A549 (cell line): ENCODE data around the gene NDUFA12. TPM values are rescaled to one million over a fixed set of nuclear protein-coding genes. Genes with fewer than 3 reads are reported as not detected.
A peak's percentile ranks its signal among the peaks of the same experiment; 100 is the strongest.
"Not testable (repeated sequence)": the region's sequence is repeated elsewhere in the genome, so short reads cannot be mapped to it uniquely, and the experiment has no call there.

ENCODE experiments used
- ATAC-seq, 2 experiments: fragments of 200-7000 bp in 1 of 2; fragments of >200 bp in 1 of 2; cut with Nextera tagmentation in 1 of 2; cut with Tn5 transposase in 1 of 2; 3 replicates each; pipeline versions ENCODE4 v1.8.0 to v1.9.1; 2018 to 2020; ENCODE audit warnings: mild to moderate bottlenecking in 1 of 2, moderate library complexity in 1 of 2
- CTCF ChIA-PET: fragments of 300-600 bp; sonication (Branson Sonifier 250); formaldehyde crosslinking; extraction: SDS; loops from one replicate; lab custom pipeline; 2021; ENCODE audit warnings: antibody characterized with exemption, inconsistent platforms; lab: Yijun Ruan, JAX
- POLR2A ChIA-PET: fragments of 350-600 bp; formaldehyde crosslinking; extraction: SDS; loops from one replicate; lab custom pipeline; 2021; ENCODE audit warnings: antibody characterized with exemption, inconsistent platforms; lab: Yijun Ruan, JAX
- DNase-seq, 2 experiments: peaks; one replicate each; pipeline versions ENCODE4 v3.0.0 to v3.0.0-alpha.2; 2011 to 2016; ENCODE audit warnings: low read depth in 1 of 2, low spot score in 1 of 2
- FAIRE-seq: peaks from 2 replicates; lab custom pipeline; 2011; peaks lifted over from hg19 to GRCh38; lab: Jason Lieb, UNC
- H3K27ac ChIP-seq, 2 experiments: fragments of >200 bp; sonication (Bioruptor Twin); formaldehyde crosslinking; 3 replicates each; pipeline ENCODE4 v1.5.1; 2016 to 2017
- H3K4me1 ChIP-seq: fragments of >200 bp; sonication (Bioruptor Twin); formaldehyde crosslinking; 3 replicates; pipeline ENCODE4 v1.6.1; 2016
- H3K4me2 ChIP-seq: fragments of >200 bp; sonication (Bioruptor Twin); formaldehyde crosslinking; 3 replicates; pipeline ENCODE4 v1.6.1; 2016
- H3K4me3 ChIP-seq: fragments of >200 bp; sonication (Bioruptor Twin); formaldehyde crosslinking; 3 replicates; pipeline ENCODE4 v1.5.1; 2016
- H3K9me3 ChIP-seq: fragments of >200 bp; sonication (Bioruptor Twin); formaldehyde crosslinking; 3 replicates; pipeline ENCODE4 v1.6.1; 2016
- CBX8 ChIP-seq: fragments of 200-600 bp; sonication (generic); IDR thresholded peaks from 2 replicates; pipeline ENCODE4 v1.6.1; 2016
- EHF ChIP-seq: fragments of 250-450 bp; sonication (Bioruptor Pico); IDR thresholded peaks from 2 replicates; pipeline ENCODE4 v1.5.0; 2020; ENCODE audit warnings: mild to moderate bottlenecking
- EHMT2 ChIP-seq: fragments of 200-600 bp; sonication (generic); IDR thresholded peaks from 2 replicates; pipeline ENCODE4 v1.6.1; 2016; ENCODE audit warnings: antibody characterized with exemption, low read depth, mild to moderate bottlenecking, moderate library complexity
- EP300 ChIP-seq, 2 experiments: fragments of >200 bp; sonication (Bioruptor Twin); formaldehyde crosslinking; IDR thresholded peaks; 2 replicates in 1 of 2; 3 replicates in 1 of 2; pipeline ENCODE4 v1.6.1; 2016 to 2017
- FOSB ChIP-seq: fragments of 250-450 bp; sonication (Bioruptor Pico); IDR thresholded peaks from 2 replicates; pipeline ENCODE4 v1.5.0; 2020; ENCODE audit warnings: mild to moderate bottlenecking, moderate library complexity
- FOSL2 ChIP-seq, 2 experiments: fragments of 450-650 bp in 1 of 2; fragments of >200 bp in 1 of 2; sonication (Bioruptor Twin) in 1 of 2; formaldehyde crosslinking; IDR thresholded peaks; 2 replicates each; pipeline versions ENCODE4 v1.5.0 to v1.6.1; 2016 to 2020; ENCODE audit warnings: mild to moderate bottlenecking in 1 of 2, moderate library complexity in 1 of 2
- HEYL ChIP-seq: fragments of 250-450 bp; sonication (Bioruptor Pico); IDR thresholded peaks from 2 replicates; pipeline ENCODE4 v1.8.0; 2021; ENCODE audit warnings: mild to moderate bottlenecking, moderate library complexity
- MAZ ChIP-seq: fragments of 150-350 bp; IDR thresholded peaks from 2 replicates; pipeline ENCODE4 v1.6.1; 2014; ENCODE audit warnings: antibody characterized with exemption, low read depth, low read length, borderline replicate concordance
- POLR2AphosphoS2 ChIP-seq: conservative IDR thresholded peaks from 2 replicates; pipeline ENCODE4 v1.6.1; 2012; ENCODE audit warnings: low read length, improper control_type of control experiment, inconsistent platforms
- RAD21 ChIP-seq, 2 experiments: fragments of >200 bp in 1 of 2; sonication (Bioruptor Twin) in 1 of 2; formaldehyde crosslinking in 1 of 2; IDR thresholded peaks in 1 of 2; conservative IDR thresholded peaks in 1 of 2; 2 replicates in 1 of 2; 3 replicates in 1 of 2; pipeline ENCODE4 v1.6.1; 2012 to 2018; ENCODE audit warnings: inconsistent platforms in 1 of 2
- RARB ChIP-seq: fragments of 250-450 bp; sonication (Bioruptor Pico); IDR thresholded peaks from 2 replicates; pipeline ENCODE4 v1.8.0; 2021; ENCODE audit warnings: mild to moderate bottlenecking, moderate library complexity
- RNF2 ChIP-seq: fragments of 200-600 bp; sonication (generic); IDR thresholded peaks from 2 replicates; pipeline ENCODE4 v1.6.1; 2016; ENCODE audit warnings: low read depth, mild to moderate bottlenecking, antibody characterized with exemption, moderate library complexity, borderline replicate concordance
- TFCP2L1 ChIP-seq: fragments of 250-450 bp; sonication (Bioruptor Pico); IDR thresholded peaks from 2 replicates; pipeline ENCODE4 v1.5.0; 2021; ENCODE audit warnings: mild to moderate bottlenecking
- TP53 ChIP-seq: fragments of 250-450 bp; sonication (Bioruptor Pico); IDR thresholded peaks from 2 replicates; pipeline ENCODE4 v1.5.0; 2021; ENCODE audit warnings: mild to moderate bottlenecking, moderate library complexity
- WGBS: methylation state at CpG from one replicate; pipeline ENCODE4 v1.1.6; 2017; ENCODE audit errors: missing lambda C conversion rate; 5-methylcytosine and 5-hydroxymethylcytosine counted together
- polyA plus RNA-seq, 4 experiments: library from polyadenylated mRNA; depleted of rRNA in 3 of 4; stranded (reverse); fragments of >200 nt; fragmentation: RNase III in 1 of 4; extraction: RNeasy Plus Mini Kit Qiagen cat#74134 plus additional on column Dnase treatment in 1 of 4; gene quantifications; 2 replicates in 3 of 4; 3 replicates in 1 of 4; pipeline ENCODE4 v1.2.3, GENCODE V29; 2011 to 2017
- TF ChIP-seq, protein P1 (sequence below): fragments of 250-450 bp; sonication (Bioruptor Pico); IDR thresholded peaks from 2 replicates; pipeline ENCODE4 v1.5.0; 2021; ENCODE audit warnings: mild to moderate bottlenecking, moderate library complexity, borderline replicate concordance
- TF ChIP-seq, protein P2 (sequence below): IDR thresholded peaks from 2 replicates; pipeline ENCODE4 v1.6.1; 2012; ENCODE audit warnings: low read depth, borderline replicate concordance
- TF ChIP-seq, protein P3 (sequence below): IDR thresholded peaks from 2 replicates; pipeline ENCODE4 v1.6.1; 2012
- TF ChIP-seq, protein P4 (sequence below): fragments of 450-650 bp; IDR thresholded peaks from 2 replicates; pipeline ENCODE4 v1.6.1; 2014; ENCODE audit warnings: antibody characterized with exemption
- TF ChIP-seq, protein P5 (sequence below): IDR thresholded peaks from 2 replicates; pipeline ENCODE4 v1.6.1; 2012

NDUFA12 gene
- polyA plus RNA-seq, 2 of the 4 experiments (the other 2 are of a cell fraction) = 207 to 257 TPM

DNA sequence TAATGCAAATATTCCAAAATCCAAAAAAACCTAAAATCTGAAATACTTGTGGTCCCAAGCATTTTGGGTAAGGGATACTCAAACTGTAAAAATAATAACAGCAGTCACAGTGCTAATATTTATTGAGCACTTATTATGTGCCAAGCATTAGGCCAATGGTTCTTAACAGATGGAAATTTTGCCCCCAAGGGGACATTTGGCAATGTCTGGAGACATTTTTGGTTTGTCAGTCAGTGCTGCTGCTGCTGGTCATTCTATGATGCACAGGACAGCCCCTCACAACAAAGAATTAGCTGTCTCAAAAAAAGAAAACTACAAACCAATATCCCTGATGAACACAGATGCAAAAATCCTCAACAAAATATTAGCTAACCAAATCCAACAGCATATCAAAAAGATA, 5.8 kb downstream of the NDUFA12 start (continued):
- TF ChIP-seq, protein P1, sequence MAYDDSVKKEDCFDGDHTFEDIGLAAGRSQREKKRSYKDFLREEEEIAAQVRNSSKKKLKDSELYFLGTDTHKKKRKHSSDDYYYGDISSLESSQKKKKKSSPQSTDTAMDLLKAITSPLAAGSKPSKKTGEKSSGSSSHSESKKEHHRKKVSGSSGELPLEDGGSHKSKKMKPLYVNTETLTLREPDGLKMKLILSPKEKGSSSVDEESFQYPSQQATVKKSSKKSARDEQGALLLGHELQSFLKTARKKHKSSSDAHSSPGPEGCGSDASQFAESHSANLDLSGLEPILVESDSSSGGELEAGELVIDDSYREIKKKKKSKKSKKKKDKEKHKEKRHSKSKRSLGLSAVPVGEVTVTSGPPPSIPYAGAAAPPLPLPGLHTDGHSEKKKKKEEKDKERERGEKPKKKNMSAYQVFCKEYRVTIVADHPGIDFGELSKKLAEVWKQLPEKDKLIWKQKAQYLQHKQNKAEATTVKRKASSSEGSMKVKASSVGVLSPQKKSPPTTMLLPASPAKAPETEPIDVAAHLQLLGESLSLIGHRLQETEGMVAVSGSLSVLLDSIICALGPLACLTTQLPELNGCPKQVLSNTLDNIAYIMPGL (CRISPR knock-in tag) = no peak
- TF ChIP-seq MAZ (no peak), HEYL (CRISPR knock-in tag) (no peak), POLR2AphosphoS2 (no peak), TP53 (no peak), FOSL2 (IDR thresholded peaks at IDR 0.05) (no peak), FOSL2 (CRISPR knock-in tag; IDR thresholded peaks at IDR 0.05) (no peak)
- TF ChIP-seq, protein P2, sequence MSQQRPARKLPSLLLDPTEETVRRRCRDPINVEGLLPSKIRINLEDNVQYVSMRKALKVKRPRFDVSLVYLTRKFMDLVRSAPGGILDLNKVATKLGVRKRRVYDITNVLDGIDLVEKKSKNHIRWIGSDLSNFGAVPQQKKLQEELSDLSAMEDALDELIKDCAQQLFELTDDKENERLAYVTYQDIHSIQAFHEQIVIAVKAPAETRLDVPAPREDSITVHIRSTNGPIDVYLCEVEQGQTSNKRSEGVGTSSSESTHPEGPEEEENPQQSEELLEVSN = no peak

DNA sequence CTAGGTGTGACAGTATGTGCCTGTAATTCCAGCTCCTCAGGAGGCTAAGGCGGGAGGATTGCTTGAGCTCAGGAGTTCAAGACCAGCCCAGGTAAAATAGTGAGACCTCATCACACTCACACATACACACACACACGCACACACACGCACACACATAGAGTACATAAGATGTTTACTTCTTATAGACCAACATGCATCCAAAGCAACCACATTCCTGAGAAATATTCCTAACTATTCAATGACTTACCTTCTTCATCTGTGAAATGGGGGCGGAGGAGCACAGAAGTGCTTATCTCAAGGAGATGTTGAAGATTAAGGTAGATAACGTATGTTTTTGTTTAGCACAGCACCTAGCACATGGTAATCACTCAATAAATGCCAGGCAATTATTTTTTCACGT, 6.4 kb downstream of the NDUFA12 start:
- no peaks in the 10 kb centered on the region for H3K9me3 ChIP-seq
- TF ChIP-seq CBX8 (no peak), TP53 (no peak), RNF2 (no peak), FOSB (no peak), RARB (no peak), TFCP2L1 (CRISPR knock-in tag) (no peak), RAD21 (conservative IDR thresholded peaks at IDR 0.05 in 1 of 2, IDR thresholded peaks at IDR 0.05 in 1 of 2) (no peak), EP300 (IDR thresholded peaks at IDR 0.05) (no peak), HEYL (CRISPR knock-in tag) (no peak), EHMT2 (no peak), EHF (CRISPR knock-in tag) (no peak)
- TF ChIP-seq, protein P3, sequence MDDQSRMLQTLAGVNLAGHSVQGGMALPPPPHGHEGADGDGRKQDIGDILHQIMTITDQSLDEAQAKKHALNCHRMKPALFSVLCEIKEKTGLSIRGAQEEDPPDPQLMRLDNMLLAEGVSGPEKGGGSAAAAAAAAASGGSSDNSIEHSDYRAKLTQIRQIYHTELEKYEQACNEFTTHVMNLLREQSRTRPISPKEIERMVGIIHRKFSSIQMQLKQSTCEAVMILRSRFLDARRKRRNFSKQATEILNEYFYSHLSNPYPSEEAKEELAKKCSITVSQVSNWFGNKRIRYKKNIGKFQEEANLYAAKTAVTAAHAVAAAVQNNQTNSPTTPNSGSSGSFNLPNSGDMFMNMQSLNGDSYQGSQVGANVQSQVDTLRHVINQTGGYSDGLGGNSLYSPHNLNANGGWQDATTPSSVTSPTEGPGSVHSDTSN = no peak
- TF ChIP-seq, protein P4, sequence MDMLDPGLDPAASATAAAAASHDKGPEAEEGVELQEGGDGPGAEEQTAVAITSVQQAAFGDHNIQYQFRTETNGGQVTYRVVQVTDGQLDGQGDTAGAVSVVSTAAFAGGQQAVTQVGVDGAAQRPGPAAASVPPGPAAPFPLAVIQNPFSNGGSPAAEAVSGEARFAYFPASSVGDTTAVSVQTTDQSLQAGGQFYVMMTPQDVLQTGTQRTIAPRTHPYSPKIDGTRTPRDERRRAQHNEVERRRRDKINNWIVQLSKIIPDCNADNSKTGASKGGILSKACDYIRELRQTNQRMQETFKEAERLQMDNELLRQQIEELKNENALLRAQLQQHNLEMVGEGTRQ = no peak
- ChIA-PET CTCF (no interaction called here), POLR2A (no interaction called here)
- no peak overlapping the region for H3K4me2 ChIP-seq
- no peak overlapping the region for H3K4me3 ChIP-seq
- no peak for ATAC-seq
- 90% methylated on average over 6 of the region's 6 CpGs for WGBS
- H3K4me1 ChIP-seq = peaks cover 11% of the 10 kb centered on the region
- no peak for FAIRE-seq
- H3K27ac ChIP-seq = no peak overlapping the region
- no peak for DNase-seq

DNA sequence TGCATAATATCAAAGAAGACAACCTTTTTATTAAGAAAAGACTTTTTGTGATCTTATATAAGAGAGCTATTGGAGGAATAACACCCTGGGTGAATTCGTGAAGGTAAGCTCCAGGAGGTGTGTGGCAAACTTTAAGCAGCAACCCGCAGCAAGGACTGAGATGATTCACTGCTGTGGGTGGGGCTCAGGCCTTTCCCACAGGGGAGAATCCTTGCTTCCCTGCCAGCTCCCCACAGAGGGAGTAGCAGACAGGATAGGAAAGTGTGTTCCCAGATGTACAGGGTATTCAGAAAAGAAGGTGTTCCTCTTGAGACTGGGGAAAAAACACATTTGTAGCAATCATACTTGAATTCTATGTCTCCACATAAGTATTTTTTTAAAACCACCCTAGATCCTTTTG, 9.2 kb downstream of the NDUFA12 start:
- ChIA-PET POLR2A (interaction anchor here (1.0 kb wide), 1 partner anchor 9 kb away, joined by 9 read pairs; the partner anchor contains the start of gene NDUFA12), CTCF (interaction anchor here (0.8 to 1.2 kb wide), 2 partner anchors 9 to 73 kb away, joined by 3 read pairs; partner anchors contain the start of gene NDUFA12)
- Histone ChIP-seq H3K4me2 (0 out of 3 replicates have a peak overlapping the region, but pooled peaks have one; percentile 6), H3K4me3 (no peak overlapping the region), H3K9me3 (no peaks in the 10 kb centered on the region), H3K4me1 (peaks cover 11% of the 10 kb centered on the region), H3K27ac (no peak overlapping the region)
- WGBS = 32% methylated on average over 2 of the region's 2 CpGs
- peak; percentile 46 to 57 for DNase-seq
- ATAC-seq = peak; percentile 91 to 96
- TF ChIP-seq, protein P5, sequence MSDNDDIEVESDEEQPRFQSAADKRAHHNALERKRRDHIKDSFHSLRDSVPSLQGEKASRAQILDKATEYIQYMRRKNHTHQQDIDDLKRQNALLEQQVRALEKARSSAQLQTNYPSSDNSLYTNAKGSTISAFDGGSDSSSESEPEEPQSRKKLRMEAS = no peak
- TF ChIP-seq EHF (CRISPR knock-in tag) (no peak), FOSL2 (IDR thresholded peaks at IDR 0.05) (no peak), FOSL2 (CRISPR knock-in tag; IDR thresholded peaks at IDR 0.05) (0 out of 2 replicates have a peak, but pooled peaks have one; percentile 2)
- TF ChIP-seq, protein P1 (CRISPR knock-in tag) = no peak
- no peak for FAIRE-seq

DNA sequence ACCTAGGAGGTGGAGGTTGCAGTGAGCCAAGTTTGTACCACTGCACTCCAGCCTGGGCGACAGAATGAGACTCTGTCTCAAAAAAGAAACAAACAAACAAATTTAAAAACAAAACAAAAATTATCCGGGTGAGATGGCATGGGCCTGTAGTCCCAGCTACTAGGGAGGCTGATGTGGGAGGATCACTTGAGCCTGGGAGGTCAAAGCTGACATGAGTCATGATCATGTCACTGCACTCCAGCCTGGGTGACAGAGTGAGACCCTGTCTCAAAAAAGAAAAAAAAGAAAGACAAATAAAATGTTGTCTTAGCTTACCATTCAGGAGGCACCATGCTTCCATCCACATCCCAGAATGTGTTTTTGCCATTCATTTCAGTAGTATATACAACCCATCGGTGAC, 9.6 kb downstream of the NDUFA12 start:
- peak in 1 of 2 experiments; percentile 13; a peak in 2 of 6 replicates for ATAC-seq
- not testable (repeated sequence) for DNase-seq, H3K9me3 ChIP-seq, H3K27ac ChIP-seq, FAIRE-seq, H3K4me3 ChIP-seq
- Histone ChIP-seq H3K4me2 (0 out of 3 replicates have a peak overlapping the region, but pooled peaks have one; percentile 6), H3K4me1 (peaks cover 11% of the 10 kb centered on the region)
- ChIA-PET POLR2A (interaction anchor here (1.0 kb wide), 1 partner anchor 10 kb away, joined by 9 read pairs; the partner anchor contains the start of gene NDUFA12), CTCF (interaction anchor here (0.8 kb wide), 1 partner anchor 73 kb away, joined by 3 read pairs; no protein-coding TSS in a partner anchor)
- 85% methylated on average over 3 of the region's 3 CpGs for WGBS
